Esophagus muscularis mucosa (tissue), 4 donors: ENCODE measurements around the gene PTPMT1. TPM values are rescaled to one million over a fixed set of nuclear protein-coding genes. Genes with fewer than 3 reads are reported as not detected.
A peak's percentile ranks its signal among the peaks of the same experiment; 100 is the strongest.

Source experiments
- DNase-seq: peaks from one replicate; pipeline ENCODE4 v3.0.0-alpha.2; 2017; ENCODE audit errors: extremely low spot score
- H3K27ac ChIP-seq, 4 donors: fragments of 200-600 bp; sonication (generic); replicated peaks in 1 of 4; 1 replicate in 3 of 4; 2 replicates in 1 of 4; pipeline ENCODE4 v1.5.1; 2016 to 2019; ENCODE audit warnings: mild to moderate bottlenecking in 1 of 4
- H3K27me3 ChIP-seq, 4 donors: fragments of 200-600 bp; sonication (generic); one replicate each; pipeline versions ENCODE4 v1.5.1 to v1.6.0; 2016 to 2019
- H3K36me3 ChIP-seq, 4 donors: fragments of 200-600 bp; sonication (generic); one replicate each; pipeline ENCODE4 v1.5.1; 2016 to 2019
- H3K4me1 ChIP-seq, 4 donors: fragments of 200-600 bp; sonication (generic); one replicate each; pipeline ENCODE4 v1.5.1; 2016 to 2019
- H3K4me3 ChIP-seq, 4 donors: fragments of 200-600 bp; sonication (generic); 1 replicate in 2 of 4; 2 replicates in 2 of 4; pipeline ENCODE4 v1.5.1; 2016 to 2019; ENCODE audit warnings: mild to moderate bottlenecking in 4 of 4, moderate library complexity in 1 of 4
- H3K9me3 ChIP-seq, 4 donors: fragments of 200-600 bp; sonication (generic); 1 replicate in 3 of 4; 2 replicates in 1 of 4; pipeline ENCODE4 v1.5.1; 2016 to 2019
- CTCF ChIP-seq, 3 experiments: fragments of 200-600 bp in 2 of 3; fragments of 450-650 bp in 1 of 3; sonication (generic) in 2 of 3; IDR thresholded peaks; one replicate each; pipeline ENCODE4 v1.5.1; 2017 to 2019; ENCODE audit warnings: antibody characterized with exemption in 3 of 3, mild to moderate bottlenecking in 2 of 3, moderate library complexity in 1 of 3
- EP300 ChIP-seq: sonication (generic); formaldehyde crosslinking; IDR thresholded peaks from one replicate; pipeline ENCODE4 v1.6.1; 2017; ENCODE audit warnings: antibody characterized with exemption
- POLR2A ChIP-seq: fragments of 450-650 bp; IDR thresholded peaks from one replicate; pipeline ENCODE4 v1.6.1; 2017; ENCODE audit warnings: antibody characterized with exemption, moderate library complexity, mild to moderate bottlenecking, low read depth
- POLR2AphosphoS5 ChIP-seq, 2 donors: sonication (generic); formaldehyde crosslinking; IDR thresholded peaks; one replicate each; pipeline ENCODE4 v1.6.1; 2017; ENCODE audit warnings: antibody characterized with exemption in 2 of 2
- WGBS: methylation state at CpG from one replicate; pipeline ENCODE4 v1.1.5; 2018; 5-methylcytosine and 5-hydroxymethylcytosine counted together
- intact Hi-C: fragments of 100-400 bp; cut with DNase I; formaldehyde crosslinking; loops from one replicate; pipeline ENCODE4 v1.15.1; 2023
- total RNA-seq, 4 donors: library from RNA; depleted of rRNA; stranded (reverse); fragments of >200 nt; gene quantifications; one replicate each; pipeline versions ENCODE4 v1.1.0 to v1.2.1, GENCODE V29; 2016

The PTPMT1 gene
- total RNA-seq, 4 donors from 2014 or later = 63.0 to 96.4 (median 79.6) TPM

- intact Hi-C loops = no loop called here
- TF ChIP-seq POLR2AphosphoS5 (IDR thresholded peaks at IDR 0.05) = no peak
- no peak for TF ChIP-seq CTCF (IDR thresholded peaks at IDR 0.05)
- no peak for TF ChIP-seq EP300
- TF ChIP-seq POLR2A = no peak
- no peak for DNase-seq
- peaks cover 0 to 33% (median 13%) of the 10 kb centered on the region in 4 donors for H3K27me3 ChIP-seq
- H3K4me3 ChIP-seq = no peak overlapping the region
- peak overlapping the region in 1 of 4 donors; percentile 18 for H3K27ac ChIP-seq
- no peaks in the 10 kb centered on the region for H3K9me3 ChIP-seq
- H3K4me1 ChIP-seq = peaks cover 0 to 28% (median 22%) of the 10 kb centered on the region in 4 donors
- H3K36me3 ChIP-seq = peaks cover 30 to 40% (median 34%) of the 10 kb centered on the region in 4 donors
- 66% methylated on average over 6 of the region's 6 CpGs for WGBS
Observed at GRCh38 chr11:47587039-47587716, 21.8 kb downstream of the PTPMT1 start.

- Histone ChIP-seq H3K27ac (peak overlapping the region in 1 of 4 donors; percentile 18), H3K4me3 (no peak overlapping the region), H3K4me1 (peaks cover 0 to 28% (median 22%) of the 10 kb centered on the region in 4 donors), H3K36me3 (peaks cover 23 to 34% (median 27%) of the 10 kb centered on the region in 4 donors), H3K9me3 (no peaks in the 10 kb centered on the region), H3K27me3 (peaks cover 0 to 40% (median 16%) of the 10 kb centered on the region in 4 donors)
- intact Hi-C loops = no loop called here
- DNase-seq = no peak
- TF ChIP-seq POLR2A = no peak
- no CpG with 5 or more reads among the region's 14 CpGs for WGBS
Observed at GRCh38 chr11:47587723-47588326, 22.4 kb downstream of the PTPMT1 start.

- intact Hi-C loops = no loop called here
- TF ChIP-seq POLR2AphosphoS5 (IDR thresholded peaks at IDR 0.05) = no peak
- no peak for TF ChIP-seq POLR2A
- no peak for TF ChIP-seq CTCF (IDR thresholded peaks at IDR 0.05)
- TF ChIP-seq EP300 = no peak
- Histone ChIP-seq H3K27ac (peak overlapping the region in 3 of 4 donors; percentile 35 to 44 (median 36)), H3K27me3 (peaks cover 0 to 53% (median 28%) of the 10 kb centered on the region in 4 donors), H3K36me3 (peaks cover 10 to 21% (median 14%) of the 10 kb centered on the region in 4 donors), H3K9me3 (no peaks in the 10 kb centered on the region), H3K4me1 (peaks cover 6 to 37% (median 31%) of the 10 kb centered on the region in 4 donors), H3K4me3 (peak overlapping the region; percentile 41 to 60 (median 50))
- no peak for DNase-seq
- WGBS = 80% methylated on average over 11 of the region's 11 CpGs
Observed at GRCh38 chr11:47589118-47589517, 23.7 kb downstream of the PTPMT1 start.

- TF ChIP-seq POLR2AphosphoS5 (IDR thresholded peaks at IDR 0.05) = no peak
- TF ChIP-seq POLR2A = no peak
- TF ChIP-seq CTCF (IDR thresholded peaks at IDR 0.05) = no peak
- TF ChIP-seq EP300 = no peak
- peaks cover 0 to 57% (median 33%) of the 10 kb centered on the region in 4 donors for H3K27me3 ChIP-seq
- H3K36me3 ChIP-seq = peaks cover 6 to 16% (median 10%) of the 10 kb centered on the region in 4 donors
- DNase-seq = no peak
- peak overlapping the region in 3 of 4 donors; percentile 35 to 44 (median 36) for H3K27ac ChIP-seq
- WGBS = 40% methylated on average over 42 of the region's 51 CpGs
- peaks cover 10 to 41% (median 35%) of the 10 kb centered on the region in 4 donors for H3K4me1 ChIP-seq
- no peaks in the 10 kb centered on the region for H3K9me3 ChIP-seq
- H3K4me3 ChIP-seq = peak overlapping the region; percentile 41 to 60 (median 50)
- intact Hi-C loops = no loop called here
Observed at GRCh38 chr11:47589584-47589976, 24.2 kb downstream of the PTPMT1 start.
